ENCODE measurements around the gene MIPOL1.

DNA sequence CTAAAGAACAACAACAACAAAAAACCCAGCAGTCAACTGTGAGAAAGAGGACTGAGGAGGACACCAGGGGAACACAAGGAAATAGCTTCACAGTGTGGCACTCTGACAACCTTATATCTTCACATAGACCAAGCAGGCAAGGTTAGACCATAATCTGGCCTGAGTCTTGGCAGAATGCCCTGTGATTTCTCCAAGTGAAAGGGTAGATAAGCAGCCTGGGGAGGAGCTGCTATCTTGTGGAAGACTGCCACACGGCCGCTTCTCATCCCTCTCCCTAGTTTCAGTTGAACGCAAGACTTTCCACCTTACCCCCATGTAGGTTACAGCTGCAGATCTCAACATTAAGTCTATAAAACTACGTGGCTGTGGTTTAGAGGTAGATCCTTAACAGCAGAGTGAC is 29.0 kb upstream of the MIPOL1 start:
- TF ChIP-seq, protein P1, sequence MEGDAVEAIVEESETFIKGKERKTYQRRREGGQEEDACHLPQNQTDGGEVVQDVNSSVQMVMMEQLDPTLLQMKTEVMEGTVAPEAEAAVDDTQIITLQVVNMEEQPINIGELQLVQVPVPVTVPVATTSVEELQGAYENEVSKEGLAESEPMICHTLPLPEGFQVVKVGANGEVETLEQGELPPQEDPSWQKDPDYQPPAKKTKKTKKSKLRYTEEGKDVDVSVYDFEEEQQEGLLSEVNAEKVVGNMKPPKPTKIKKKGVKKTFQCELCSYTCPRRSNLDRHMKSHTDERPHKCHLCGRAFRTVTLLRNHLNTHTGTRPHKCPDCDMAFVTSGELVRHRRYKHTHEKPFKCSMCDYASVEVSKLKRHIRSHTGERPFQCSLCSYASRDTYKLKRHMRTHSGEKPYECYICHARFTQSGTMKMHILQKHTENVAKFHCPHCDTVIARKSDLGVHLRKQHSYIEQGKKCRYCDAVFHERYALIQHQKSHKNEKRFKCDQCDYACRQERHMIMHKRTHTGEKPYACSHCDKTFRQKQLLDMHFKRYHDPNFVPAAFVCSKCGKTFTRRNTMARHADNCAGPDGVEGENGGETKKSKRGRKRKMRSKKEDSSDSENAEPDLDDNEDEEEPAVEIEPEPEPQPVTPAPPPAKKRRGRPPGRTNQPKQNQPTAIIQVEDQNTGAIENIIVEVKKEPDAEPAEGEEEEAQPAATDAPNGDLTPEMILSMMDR (IDR thresholded peaks at IDR 0.05): no peak
- TF ChIP-seq POLR2A (IDR thresholded peaks at IDR 0.05): no peak
